Measurements from ENCODE around the gene FAM107A. TPM values are rescaled to one million over a fixed set of nuclear protein-coding genes. Genes with fewer than 3 reads are reported as not detected.

FAM107A gene
- polyA plus RNA-seq, 3 donors, result not detected

DNA sequence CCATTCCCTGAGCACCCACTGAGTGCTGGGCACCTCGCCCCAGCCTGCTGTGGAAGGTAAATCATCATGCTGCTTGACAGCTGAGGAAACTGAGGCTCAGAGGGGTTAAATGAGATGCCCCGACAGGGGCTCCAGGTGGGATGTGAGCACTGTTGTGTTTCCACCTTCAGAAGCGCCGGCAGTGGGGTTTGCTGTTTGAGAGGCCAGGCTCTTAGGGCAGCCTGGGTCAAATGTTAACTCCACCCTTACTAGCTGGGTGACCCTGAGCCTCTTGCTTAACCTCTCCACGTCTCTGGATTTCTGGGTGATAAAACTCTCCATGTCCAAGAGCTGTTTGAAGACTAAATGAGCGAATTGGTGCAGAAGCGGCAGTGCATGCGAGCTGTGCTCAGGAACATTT lies 46.3 kb upstream of the FAM107A start:
- 99% methylated on average over 6 of the region's 8 CpGs for WGBS (ENCODE audit: insufficient coverage)
- H3K9me3 Mint-ChIP-seq, result no peaks in the 10 kb centered on the region
- intact Hi-C loops (cut with micrococcal nuclease), result loop anchor here in 1 of 2 donors (10.0 kb wide), 1 partner anchor 309 kb away; no protein-coding TSS in a partner anchor

DNA sequence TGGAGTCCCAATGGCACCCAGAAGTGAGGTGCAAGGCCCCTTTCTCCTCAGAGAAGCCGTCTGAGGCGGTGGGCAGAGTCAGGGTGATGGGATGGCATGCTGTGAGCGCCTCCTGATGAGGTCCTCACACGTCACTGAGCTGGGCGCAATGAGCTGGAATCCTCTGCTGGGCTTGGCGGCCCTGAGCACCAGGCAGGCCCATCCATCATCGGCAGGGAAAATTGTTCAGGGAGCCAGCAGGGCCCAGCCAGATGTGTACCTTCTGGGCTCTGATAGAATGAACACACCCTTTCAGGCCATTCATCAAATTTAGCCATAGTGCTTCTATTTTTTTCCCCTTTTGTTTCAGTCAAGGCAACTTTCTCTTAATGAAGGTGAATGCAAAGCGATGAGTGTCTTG lies 45.7 kb upstream of the FAM107A start:
- H3K4me3 Mint-ChIP-seq, result no peak overlapping the region
- H3K4me2 ChIP-seq (replicated peaks; ENCODE audit: extremely low read depth, low read length, poor library complexity, severe bottlenecking), result no peak overlapping the region
- 98% methylated on average over 7 of the region's 8 CpGs for WGBS (ENCODE audit: insufficient coverage)
- H3K9me3 ChIP-seq (replicated peaks in 1 of 2; ENCODE audit: control insufficient read depth in 1 of 2, insufficient read depth in 1 of 2, low read length in 2 of 2), result no peaks in the 10 kb centered on the region
- TF ChIP-seq, protein P1, sequence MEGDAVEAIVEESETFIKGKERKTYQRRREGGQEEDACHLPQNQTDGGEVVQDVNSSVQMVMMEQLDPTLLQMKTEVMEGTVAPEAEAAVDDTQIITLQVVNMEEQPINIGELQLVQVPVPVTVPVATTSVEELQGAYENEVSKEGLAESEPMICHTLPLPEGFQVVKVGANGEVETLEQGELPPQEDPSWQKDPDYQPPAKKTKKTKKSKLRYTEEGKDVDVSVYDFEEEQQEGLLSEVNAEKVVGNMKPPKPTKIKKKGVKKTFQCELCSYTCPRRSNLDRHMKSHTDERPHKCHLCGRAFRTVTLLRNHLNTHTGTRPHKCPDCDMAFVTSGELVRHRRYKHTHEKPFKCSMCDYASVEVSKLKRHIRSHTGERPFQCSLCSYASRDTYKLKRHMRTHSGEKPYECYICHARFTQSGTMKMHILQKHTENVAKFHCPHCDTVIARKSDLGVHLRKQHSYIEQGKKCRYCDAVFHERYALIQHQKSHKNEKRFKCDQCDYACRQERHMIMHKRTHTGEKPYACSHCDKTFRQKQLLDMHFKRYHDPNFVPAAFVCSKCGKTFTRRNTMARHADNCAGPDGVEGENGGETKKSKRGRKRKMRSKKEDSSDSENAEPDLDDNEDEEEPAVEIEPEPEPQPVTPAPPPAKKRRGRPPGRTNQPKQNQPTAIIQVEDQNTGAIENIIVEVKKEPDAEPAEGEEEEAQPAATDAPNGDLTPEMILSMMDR (IDR thresholded peaks at IDR 0.05), result no peak
- H3K9me3 Mint-ChIP-seq, result no peaks in the 10 kb centered on the region
- no peak overlapping the region for H3K4me3 ChIP-seq (replicated peaks in 1 of 3; ENCODE audit: low read depth in 2 of 3, low read length in 3 of 3)
- intact Hi-C loops (cut with micrococcal nuclease), result loop anchor here in 1 of 2 donors (10.0 kb wide), 1 partner anchor 308 kb away; no protein-coding TSS in a partner anchor
- no peaks in the 10 kb centered on the region for H3K36me3 ChIP-seq (replicated peaks in 1 of 2; ENCODE audit: control insufficient read depth in 1 of 2, insufficient read depth in 2 of 2, low read length in 2 of 2)
- no peak for DNase-seq
- no peaks in the 10 kb centered on the region for H3K36me3 Mint-ChIP-seq
- no peaks in the 10 kb centered on the region for H3K4me1 Mint-ChIP-seq
- H3K27me3 ChIP-seq (ENCODE audit: control insufficient read depth in 2 of 2, insufficient read depth in 2 of 2, low read length in 2 of 2), result no peaks in the 10 kb centered on the region
- H2AFZ ChIP-seq (ENCODE audit: insufficient read depth, low read depth, low read length, poor library complexity, severe bottlenecking), result no peak overlapping the region
- no peak overlapping the region for H3K9ac ChIP-seq (ENCODE audit: insufficient read depth, low read length, poor library complexity, severe bottlenecking)
- H4K20me1 ChIP-seq (ENCODE audit: insufficient read depth, low read length), result no peaks in the 10 kb centered on the region
- H3K27me3 Mint-ChIP-seq (ENCODE audit: low read depth in 3 of 3), result peaks cover 1 to 3% (median 2%) of the 10 kb centered on the region in 3 donors
- no peaks in the 10 kb centered on the region for H3K4me1 ChIP-seq (ENCODE audit: control insufficient read depth in 1 of 2, insufficient read depth in 2 of 2, low read length in 2 of 2)
- no peak overlapping the region for H3K27ac ChIP-seq (ENCODE audit: low read depth in 1 of 2, low read length in 2 of 2)
- H3K27ac Mint-ChIP-seq, result no peak overlapping the region
- no peaks in the 10 kb centered on the region for H3K79me2 ChIP-seq (ENCODE audit: insufficient read depth, low read length)

More for the DNA sequence above, 46.3 kb upstream of the FAM107A start:
- H3K4me2 ChIP-seq (replicated peaks; ENCODE audit: extremely low read depth, low read length, poor library complexity, severe bottlenecking), result no peak overlapping the region
- H3K9ac ChIP-seq (ENCODE audit: insufficient read depth, low read length, poor library complexity, severe bottlenecking), result no peak overlapping the region
- TF ChIP-seq, protein P1 (IDR thresholded peaks at IDR 0.05), result no peak
- no peaks in the 10 kb centered on the region for H3K36me3 Mint-ChIP-seq
- H3K79me2 ChIP-seq (ENCODE audit: insufficient read depth, low read length), result no peaks in the 10 kb centered on the region
- no peaks in the 10 kb centered on the region for H3K9me3 ChIP-seq (replicated peaks in 1 of 2; ENCODE audit: control insufficient read depth in 1 of 2, insufficient read depth in 1 of 2, low read length in 2 of 2)
- H3K27ac Mint-ChIP-seq, result no peak overlapping the region
- H3K27ac ChIP-seq (ENCODE audit: low read depth in 1 of 2, low read length in 2 of 2), result no peak overlapping the region
- H3K4me3 ChIP-seq (replicated peaks in 1 of 3; ENCODE audit: low read depth in 2 of 3, low read length in 3 of 3), result no peak overlapping the region
- no peaks in the 10 kb centered on the region for H3K36me3 ChIP-seq (replicated peaks in 1 of 2; ENCODE audit: control insufficient read depth in 1 of 2, insufficient read depth in 2 of 2, low read length in 2 of 2)
- H3K27me3 ChIP-seq (ENCODE audit: control insufficient read depth in 2 of 2, insufficient read depth in 2 of 2, low read length in 2 of 2), result no peaks in the 10 kb centered on the region
- no peak overlapping the region for H3K4me3 Mint-ChIP-seq
- H2AFZ ChIP-seq (ENCODE audit: insufficient read depth, low read depth, low read length, poor library complexity, severe bottlenecking), result no peak overlapping the region
- no peak for DNase-seq
- peaks cover 1 to 3% (median 2%) of the 10 kb centered on the region in 3 donors for H3K27me3 Mint-ChIP-seq (ENCODE audit: low read depth in 3 of 3)
- no peaks in the 10 kb centered on the region for H3K4me1 ChIP-seq (ENCODE audit: control insufficient read depth in 1 of 2, insufficient read depth in 2 of 2, low read length in 2 of 2)
- no peaks in the 10 kb centered on the region for H4K20me1 ChIP-seq (ENCODE audit: insufficient read depth, low read length)
- H3K4me1 Mint-ChIP-seq, result no peaks in the 10 kb centered on the region

Measured in CD14-positive monocyte (primary cell).